ENCODE results near the gene COQ10A.
A peak's percentile ranks its signal among the peaks of the same experiment; 100 is the strongest.

The COQ10A gene

GRCh38 chr12:56266693-56267442 is at the start of gene COQ10A:
Gene COQ10A (plus strand): TSS chr12:56266942. CDS start chr12:56267119, 177 bp downstream.
- DNase-seq (ENCODE audit: low spot score): peak; percentile 89

DNA sequence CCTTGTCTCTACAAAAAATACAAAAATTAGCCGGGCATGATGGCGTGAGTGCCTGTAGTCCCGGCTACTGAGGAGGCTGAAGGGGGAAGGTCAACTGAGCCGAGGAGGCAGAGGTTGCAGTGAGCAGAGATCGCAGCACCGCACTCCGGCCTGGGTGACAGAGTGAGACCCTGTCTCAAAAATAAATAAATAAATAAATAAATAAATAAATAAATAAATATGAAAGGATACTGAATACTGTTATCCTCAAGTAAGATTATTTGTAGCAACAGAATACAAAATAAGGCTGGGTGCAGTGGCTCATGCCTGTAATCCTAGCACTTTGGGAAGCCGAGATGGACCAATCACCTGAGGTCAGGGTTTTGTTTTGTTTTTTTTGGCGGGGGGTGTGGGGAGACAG is 46.9 kb upstream of the COQ10A start:
- DNase-seq (ENCODE audit: low spot score): no peak

DNA sequence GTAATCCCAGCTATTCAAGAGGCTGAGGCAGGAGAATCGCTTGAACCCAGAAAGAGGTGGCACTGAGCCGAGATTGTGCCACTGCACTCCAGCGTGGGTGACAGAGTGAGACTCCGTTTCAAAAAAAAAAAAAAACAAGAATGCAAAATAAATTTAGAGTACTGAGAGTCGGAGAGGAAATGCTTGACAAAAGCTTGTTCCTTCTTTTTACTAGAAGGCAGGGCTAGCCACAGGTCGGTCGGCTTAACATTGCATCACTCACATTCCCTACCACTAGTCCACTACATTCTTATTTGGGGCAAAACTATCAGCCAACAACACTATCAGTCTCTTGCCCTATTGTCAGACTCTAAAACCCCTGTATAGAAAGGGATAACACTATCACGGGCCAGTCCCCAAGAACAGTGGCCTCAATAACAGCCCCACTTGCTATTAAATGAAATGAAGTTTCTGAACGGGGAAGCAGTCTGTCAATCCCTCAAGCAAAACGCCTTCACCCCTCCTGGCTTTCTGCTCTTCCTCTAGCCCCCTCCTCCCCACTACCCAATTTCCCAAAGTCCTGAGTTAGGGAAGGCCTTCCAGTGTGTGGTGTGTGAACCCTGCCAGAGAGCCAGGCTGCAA is 46.0 kb upstream of the COQ10A start:
- no peak for DNase-seq (ENCODE audit: low spot score)

- no peak for DNase-seq (ENCODE audit: low spot score)
Observed at GRCh38 chr12:56221232-56221756, 45.4 kb upstream of the COQ10A start.

DNA sequence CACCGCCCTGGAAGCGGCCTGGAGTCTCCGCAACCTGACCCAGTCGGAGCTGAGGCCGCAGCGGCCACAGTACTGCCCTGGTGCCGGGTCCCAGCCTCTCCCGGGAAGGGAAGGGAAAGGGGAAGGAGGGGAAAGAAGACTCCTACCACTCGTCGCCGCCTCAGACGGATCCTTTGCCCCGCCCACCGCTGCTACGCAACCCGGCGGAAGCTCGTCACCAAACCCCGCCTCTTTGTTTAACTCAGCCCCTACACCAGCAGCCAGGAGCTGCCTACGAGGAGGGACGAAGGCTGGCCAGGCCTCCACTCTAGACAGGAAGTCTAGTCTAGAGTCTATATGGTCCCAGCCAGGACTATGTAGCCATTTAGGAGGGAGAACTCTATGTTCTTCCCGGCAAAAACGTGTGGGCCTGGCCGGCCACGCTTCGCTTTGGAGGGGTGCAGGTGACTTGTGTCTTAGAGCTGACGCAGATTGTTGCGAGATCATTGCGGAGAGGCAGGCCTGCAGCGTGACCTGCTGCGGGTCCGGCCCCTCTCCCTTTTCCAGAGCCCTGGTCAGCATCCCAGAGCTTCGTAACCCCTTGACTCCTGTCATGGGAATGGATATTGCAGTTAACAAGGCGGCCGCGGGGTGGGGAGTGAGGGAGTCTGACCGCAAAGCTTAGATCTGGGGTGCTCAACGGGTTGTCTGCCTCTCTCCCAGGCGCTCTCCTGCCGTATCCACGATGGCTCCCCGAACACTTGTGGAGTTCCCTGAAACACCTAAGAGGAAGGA is 44.8 kb upstream of the COQ10A start, which contains the start of gene RNF41:
TSS of gene RNF41 (minus strand) at position 166 of the 774 bp plus-strand sequence. CDS start 7,875 bp downstream, outside the sequence.
- DNase-seq (ENCODE audit: low spot score): peak; percentile 94

DNA sequence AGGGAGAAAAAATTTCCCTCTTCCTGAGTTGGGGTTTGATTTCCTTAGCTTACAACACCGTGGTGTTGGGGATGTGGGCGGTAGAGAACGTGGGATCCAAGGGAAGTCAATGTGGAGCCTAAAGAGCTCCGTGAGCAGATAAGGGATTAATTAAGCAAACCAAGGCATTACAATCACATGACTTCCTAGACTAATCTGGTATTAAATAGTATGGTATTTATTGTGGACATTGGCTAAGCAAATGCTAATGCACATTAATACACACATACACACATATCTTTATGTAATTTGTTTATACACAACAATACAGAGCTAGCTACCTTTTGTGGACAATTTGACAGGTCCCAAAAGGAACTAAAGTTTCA is 44.2 kb upstream of the COQ10A start:
- no peak for DNase-seq (ENCODE audit: low spot score)

GRCh38 chr12:56223571-56224101 is 43.1 kb upstream of the COQ10A start:
- no peak for DNase-seq (ENCODE audit: low spot score)

- DNase-seq (ENCODE audit: low spot score): peak; percentile 98
Observed at GRCh38 chr12:56224102-56224701, 42.5 kb upstream of the COQ10A start, which contains the start of gene NABP2. Gene NABP2 (plus strand): TSS chr12:56224342. CDS start chr12:56224857, 515 bp downstream.

- DNase-seq (ENCODE audit: low spot score): no peak
Observed at GRCh38 chr12:56224954-56225353, 41.8 kb upstream of the COQ10A start.

- DNase-seq (ENCODE audit: low spot score): no peak
Observed at GRCh38 chr12:56229082-56229481, 37.7 kb upstream of the COQ10A start.

DNA sequence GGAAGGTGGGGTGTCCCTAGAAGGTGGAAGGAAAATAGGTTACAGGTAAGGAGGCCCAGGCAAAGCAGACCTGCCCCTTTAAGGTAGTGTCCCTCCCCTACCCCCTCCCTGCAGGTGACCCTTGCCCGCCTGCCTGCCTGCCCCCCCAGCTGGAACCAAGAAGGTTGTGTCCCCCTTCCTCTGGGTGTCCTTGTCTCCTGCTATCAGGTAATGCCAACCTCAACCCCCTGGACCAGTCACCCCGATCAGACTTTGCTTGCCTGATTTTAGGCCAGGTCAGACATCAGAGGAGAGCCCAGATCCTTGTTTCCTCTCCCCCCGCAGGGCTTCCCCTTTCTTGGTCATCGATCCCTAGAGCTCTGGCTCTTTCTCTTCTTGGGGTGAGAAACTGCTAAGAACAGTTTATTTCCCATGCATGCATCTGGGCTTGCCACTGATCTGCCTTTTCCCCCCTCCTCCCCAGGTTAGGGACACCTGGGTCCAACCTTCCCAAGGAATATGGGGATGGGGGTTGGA is 36.8 kb upstream of the COQ10A start, which contains the start of gene SLC39A5:
TSS of gene SLC39A5 (plus strand) at position 136 of the 516 bp plus-strand sequence. CDS start 1,224 bp downstream, outside the sequence.
- no peak for DNase-seq (ENCODE audit: low spot score)

- DNase-seq (ENCODE audit: low spot score): no peak
Observed at GRCh38 chr12:56230432-56231183, 36.1 kb upstream of the COQ10A start.

GRCh38 chr12:56231184-56231582 is 35.6 kb upstream of the COQ10A start:
- DNase-seq (ENCODE audit: low spot score): no peak

- no peak for DNase-seq (ENCODE audit: low spot score)
Observed at GRCh38 chr12:56234746-56235436, 31.9 kb upstream of the COQ10A start.

GRCh38 chr12:56236091-56236490 is 30.7 kb upstream of the COQ10A start:
- no peak for DNase-seq (ENCODE audit: low spot score)

DNA sequence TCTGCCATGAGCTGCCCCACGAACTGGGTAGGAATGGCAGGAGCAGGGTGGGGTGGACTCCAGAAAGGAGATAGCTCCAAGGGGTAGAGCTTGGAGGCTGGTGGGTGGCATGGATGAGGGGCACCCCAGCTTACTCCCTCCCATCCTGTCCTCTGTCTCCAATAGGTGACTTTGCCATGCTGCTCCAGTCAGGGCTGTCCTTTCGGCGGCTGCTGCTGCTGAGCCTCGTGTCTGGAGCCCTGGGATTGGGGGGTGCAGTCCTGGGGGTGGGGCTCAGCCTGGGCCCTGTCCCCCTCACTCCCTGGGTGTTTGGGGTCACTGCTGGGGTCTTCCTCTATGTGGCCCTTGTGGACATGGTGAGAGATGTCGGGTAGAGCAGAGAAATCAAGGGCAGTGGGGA is 29.8 kb upstream of the COQ10A start:
- no peak for DNase-seq (ENCODE audit: low spot score)

DNA sequence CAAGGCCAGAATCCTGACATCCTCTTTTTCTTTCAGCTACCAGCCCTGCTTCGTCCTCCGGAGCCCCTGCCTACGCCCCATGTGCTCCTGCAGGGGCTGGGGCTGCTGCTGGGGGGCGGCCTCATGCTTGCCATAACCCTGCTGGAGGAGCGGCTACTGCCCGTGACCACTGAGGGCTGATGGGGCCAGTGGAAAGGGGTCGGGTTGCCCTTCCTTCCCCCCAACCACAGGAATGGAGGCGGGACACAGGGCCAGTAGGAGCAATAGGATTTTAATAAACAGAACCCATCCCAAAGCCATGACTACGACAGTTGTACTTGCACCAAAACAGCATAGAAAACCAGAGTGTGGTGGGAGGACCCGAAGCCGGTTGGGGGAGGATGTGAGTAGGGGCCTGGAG is 29.2 kb upstream of the COQ10A start:
- no peak for DNase-seq (ENCODE audit: low spot score)

- DNase-seq (ENCODE audit: low spot score): no peak
Observed at GRCh38 chr12:56241424-56242303, 25.1 kb upstream of the COQ10A start.

- DNase-seq (ENCODE audit: low spot score): no peak
Observed at GRCh38 chr12:56242986-56243385, 23.8 kb upstream of the COQ10A start.

All from activated CD4-positive, alpha-beta T cell treated with anti-CD3 and anti-CD28 coated beads, Interleukin-2, Interleukin-4, amounts not matched to agents 100 ng/mL and 50 ng/mL, durations not matched to agents 16 hours and 8 hours (primary cell).